A673 (cell line): ENCODE results near the gene PRKD1. TPM values are rescaled to one million over a fixed set of nuclear protein-coding genes. Genes with fewer than 3 reads are reported as not detected.

ENCODE experiments used
- BruUV-seq: library from RNA; stranded (reverse); fragments of 400-500 nt; replicated peaks from 2 replicates; lab custom pipeline; 2021; lab: Mats Ljungman, UMichigan
- CTCF ChIA-PET: fragments of 300-600 bp; sonication (Branson Sonifier 250); formaldehyde crosslinking; loops from one replicate; lab custom pipeline; 2022; ENCODE audit warnings: antibody characterized with exemption; lab: Charles Lee
- POLR2A ChIA-PET: fragments of 300-600 bp; sonication (Branson Sonifier 250); formaldehyde crosslinking; loops from one replicate; lab custom pipeline; 2022; ENCODE audit warnings: antibody characterized with exemption; ENCODE audit not compliant: low non-redundant PET; lab: Charles Lee
- DNase-seq: peaks from one replicate; pipeline ENCODE4 v3.0.0-alpha.2; 2015; ENCODE audit warnings: low spot score
- H3K27ac ChIP-seq: fragments of 200-600 bp; sonication (generic); 2 replicates; pipeline ENCODE4 v1.5.1; 2016; ENCODE audit warnings: mixed run types, low read depth, mild to moderate bottlenecking, mixed read lengths, antibody characterized with exemption, low read length; ENCODE audit not compliant: poor library complexity, severe bottlenecking
- H3K27me3 ChIP-seq: fragments of 200-600 bp; sonication (generic); replicated peaks from 2 replicates; pipeline ENCODE4 v1.6.1; 2017; ENCODE audit warnings: mixed run types, low read depth, mild to moderate bottlenecking, mixed read lengths, antibody characterized with exemption, low read length; ENCODE audit not compliant: insufficient read depth, poor library complexity
- H3K36me3 ChIP-seq: fragments of 200-600 bp; sonication (generic); 2 replicates; pipeline ENCODE4 v1.6.1; 2016; ENCODE audit warnings: mixed run types, mild to moderate bottlenecking, mixed read lengths, antibody characterized with exemption, low read length; ENCODE audit not compliant: insufficient read depth, poor library complexity, severe bottlenecking
- H3K4me1 ChIP-seq: fragments of 200-600 bp; sonication (generic); 2 replicates; pipeline ENCODE4 v1.6.1; 2017; ENCODE audit warnings: mixed run types, mild to moderate bottlenecking, mixed read lengths, antibody characterized with exemption, low read length; ENCODE audit not compliant: insufficient read depth, poor library complexity, severe bottlenecking
- H3K4me3 ChIP-seq: fragments of 200-600 bp; sonication (generic); 2 replicates; pipeline ENCODE4 v1.5.1; 2016; ENCODE audit warnings: low read depth, mixed run types, mild to moderate bottlenecking, mixed read lengths, low read length; ENCODE audit not compliant: poor library complexity, severe bottlenecking
- H3K9me3 ChIP-seq: fragments of 200-600 bp; sonication (generic); 2 replicates; pipeline ENCODE4 v1.6.1; 2016; ENCODE audit warnings: mixed run types, low read depth, mild to moderate bottlenecking, mixed read lengths, antibody characterized with exemption, low read length; ENCODE audit not compliant: poor library complexity, severe bottlenecking
- CTCF ChIP-seq: fragments of 300-800, 200-600 bp; sonication (generic); conservative IDR thresholded peaks from 2 replicates; pipeline ENCODE4 v1.5.1; 2017; ENCODE audit warnings: low read depth, mild to moderate bottlenecking, antibody characterized with exemption, low read length, moderate library complexity, mixed read lengths
- EZH2 ChIP-seq: fragments of 200-600 bp; sonication (generic); IDR thresholded peaks from 2 replicates; pipeline ENCODE4 v1.6.1; 2017; ENCODE audit warnings: borderline replicate concordance, low read depth, mild to moderate bottlenecking, mixed read lengths, antibody characterized with exemption, low read length; ENCODE audit not compliant: poor library complexity, severe bottlenecking
- intact Hi-C: fragments of 100-400 bp; cut with micrococcal nuclease; formaldehyde crosslinking; loops from one replicate; pipeline ENCODE4 v1.10.0; 2022; ENCODE audit not compliant: unreplicated experiment
- total RNA-seq: library from RNA; stranded (reverse); gene quantifications from 2 replicates; pipeline ENCODE4 v1.2.3, GENCODE V29; 2021

PRKD1 gene
- total RNA-seq, 1 experiment from 2014 or later: 45.7 TPM

GRCh38 chr14:29757711-29758233, 169.9 kb downstream of the PRKD1 start:
- Histone ChIP-seq H3K27me3 (no peaks in the 10 kb centered on the region), H3K4me1 (peaks cover 42% of the 10 kb centered on the region), H3K4me3 (no peak overlapping the region), H3K27ac (no peak overlapping the region), H3K36me3 (no peaks in the 10 kb centered on the region), H3K9me3 (no peaks in the 10 kb centered on the region)
- ChIA-PET POLR2A (no interaction called here), CTCF (no interaction called here)
- no peak for TF ChIP-seq CTCF
- no peak for TF ChIP-seq EZH2
- BruUV-seq: no TSS peak
- intact Hi-C loops: no loop called here
- DNase-seq: no peak

GRCh38 chr14:29757188-29757680, 170.4 kb downstream of the PRKD1 start:
- peaks cover 43% of the 10 kb centered on the region for H3K4me1 ChIP-seq
- no peak for DNase-seq
- no peak overlapping the region for H3K4me3 ChIP-seq
- TF ChIP-seq EZH2 (no peak), CTCF (no peak)
- ChIA-PET POLR2A (no interaction called here), CTCF (no interaction called here)
- intact Hi-C loops: no loop called here
- no peaks in the 10 kb centered on the region for H3K27me3 ChIP-seq
- no TSS peak for BruUV-seq
- H3K9me3 ChIP-seq: no peaks in the 10 kb centered on the region
- H3K36me3 ChIP-seq: no peaks in the 10 kb centered on the region
- H3K27ac ChIP-seq: no peak overlapping the region

- DNase-seq: no peak
- Histone ChIP-seq H3K9me3 (no peaks in the 10 kb centered on the region), H3K4me3 (no peak overlapping the region), H3K4me1 (peaks cover 37% of the 10 kb centered on the region), H3K27me3 (no peaks in the 10 kb centered on the region), H3K36me3 (no peaks in the 10 kb centered on the region), H3K27ac (no peak overlapping the region)
- POLR2A ChIA-PET: no interaction called here
- intact Hi-C loops: no loop called here
- CTCF ChIA-PET: no interaction called here
- no TSS peak for BruUV-seq
- TF ChIP-seq CTCF: no peak
- TF ChIP-seq EZH2: no peak
These were observed 171.6 kb downstream of the PRKD1 start for GRCh38 chr14:29756019-29756385.
